ENCODE results near the gene CD81. TPM values are rescaled to one million over a fixed set of nuclear protein-coding genes. Genes with fewer than 3 reads are reported as not detected.

Gene CD81
- total RNA-seq, 2 donors from 2014 or later, result 498 to 842 TPM

DNA sequence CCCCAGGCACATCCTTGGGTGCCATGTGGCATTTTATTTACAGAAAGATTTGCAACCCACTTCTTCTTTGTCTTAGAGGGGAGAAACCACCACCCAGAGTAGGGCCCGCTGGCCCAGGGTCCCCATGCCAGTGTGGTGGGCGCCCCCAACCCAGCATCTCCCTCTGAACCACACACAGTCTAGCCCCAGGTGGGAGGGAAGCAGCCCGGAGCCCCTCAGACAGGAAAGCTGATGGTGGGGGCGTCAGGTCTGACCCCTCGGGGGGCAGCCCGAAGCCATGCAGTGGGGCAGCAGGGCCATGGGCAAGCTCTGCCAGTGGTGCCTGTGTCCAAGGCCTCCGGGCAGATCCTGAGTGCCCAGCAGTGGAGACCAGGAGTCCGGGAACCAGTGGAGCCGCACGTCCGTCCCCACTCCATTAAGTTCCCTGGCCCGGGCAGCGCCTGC is 55.5 kb downstream of the CD81 start:
- no peak overlapping the region for H3K4me3 ChIP-seq
- no peak for DNase-seq (ENCODE audit: low spot score)
- TF ChIP-seq CTCF (IDR thresholded peaks at IDR 0.05), result no peak
- H3K36me3 ChIP-seq, result no peaks in the 10 kb centered on the region
- no peaks in the 10 kb centered on the region for H3K4me1 ChIP-seq (ENCODE audit: control insufficient read depth in 1 of 2, low read depth in 2 of 2)
- H3K27ac ChIP-seq, result no peak overlapping the region
- no peaks in the 10 kb centered on the region for H3K9me3 ChIP-seq
- no peaks in the 10 kb centered on the region for H3K27me3 ChIP-seq (replicated peaks; ENCODE audit: insufficient read depth)
- ATAC-seq (ENCODE audit: insufficient number of reproducible peaks, low FRiP score, low read depth), result no peak

DNA sequence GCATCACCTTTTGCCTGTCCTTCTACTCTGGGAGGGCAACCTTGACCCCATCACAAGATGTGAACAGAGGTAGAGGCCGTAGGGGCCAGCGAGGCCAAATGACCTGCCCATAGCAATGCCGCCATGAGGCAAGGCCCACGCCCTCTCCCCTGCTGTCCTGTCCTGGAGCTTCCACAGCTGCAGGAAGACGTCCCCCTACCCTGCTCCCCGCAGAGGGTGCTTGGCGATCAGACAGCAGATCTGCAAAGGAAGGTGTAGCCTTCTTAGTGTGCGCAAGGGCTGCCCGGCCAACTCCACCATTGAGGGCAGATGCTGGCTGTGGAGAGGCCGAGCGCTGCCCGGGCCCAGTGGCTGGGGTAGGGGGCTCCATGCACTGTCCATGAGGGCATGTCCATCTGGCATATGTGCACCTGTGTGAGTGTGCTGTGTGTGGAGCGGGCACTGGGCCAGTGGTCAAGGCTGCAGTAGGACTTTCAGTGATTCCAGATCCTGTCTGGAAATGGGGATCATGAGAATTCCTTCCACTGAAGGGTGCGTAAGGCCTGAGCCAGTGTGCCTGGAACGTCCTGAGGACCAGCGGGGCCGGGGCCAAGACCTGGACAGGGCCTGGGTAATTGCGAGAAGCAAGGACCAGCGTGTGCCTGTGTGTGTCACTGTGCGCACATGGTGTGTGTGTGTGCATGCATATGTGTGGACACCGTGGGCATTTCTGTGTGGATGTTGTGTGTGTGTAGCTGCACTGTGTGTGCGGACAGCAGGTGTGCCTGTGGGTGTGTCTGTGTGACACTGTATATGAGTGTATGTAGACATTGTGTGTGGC is 56.2 kb downstream of the CD81 start:
- no peak overlapping the region for H3K27ac ChIP-seq
- DNase-seq (ENCODE audit: low spot score) (no peak), ATAC-seq (ENCODE audit: insufficient number of reproducible peaks, low FRiP score, low read depth) (no peak)
- H3K36me3 ChIP-seq, result no peaks in the 10 kb centered on the region
- no peaks in the 10 kb centered on the region for H3K4me1 ChIP-seq (ENCODE audit: control insufficient read depth in 1 of 2, low read depth in 2 of 2)
- TF ChIP-seq CTCF (IDR thresholded peaks at IDR 0.05), result no peak
- no peak overlapping the region for H3K4me3 ChIP-seq
- H3K27me3 ChIP-seq (replicated peaks; ENCODE audit: insufficient read depth), result no peaks in the 10 kb centered on the region
- H3K9me3 ChIP-seq, result no peaks in the 10 kb centered on the region

- ATAC-seq (ENCODE audit: insufficient number of reproducible peaks, low FRiP score, low read depth), result no peak
- no peaks in the 10 kb centered on the region for H3K4me1 ChIP-seq (ENCODE audit: control insufficient read depth in 1 of 2, low read depth in 2 of 2)
- H3K9me3 ChIP-seq, result no peaks in the 10 kb centered on the region
- H3K36me3 ChIP-seq, result no peaks in the 10 kb centered on the region
- no peak for TF ChIP-seq CTCF (IDR thresholded peaks at IDR 0.05)
- no peak for DNase-seq (ENCODE audit: low spot score)
- H3K4me3 ChIP-seq, result no peak overlapping the region
- no peaks in the 10 kb centered on the region for H3K27me3 ChIP-seq (replicated peaks; ENCODE audit: insufficient read depth)
- no peak overlapping the region for H3K27ac ChIP-seq
Measured at GRCh38 chr11:2434008-2434407, 56.9 kb downstream of the CD81 start.

GRCh38 chr11:2434506-2435255 is 57.6 kb downstream of the CD81 start:
- Histone ChIP-seq H3K4me3 (no peak overlapping the region), H3K4me1 (ENCODE audit: control insufficient read depth in 1 of 2, low read depth in 2 of 2) (no peaks in the 10 kb centered on the region), H3K36me3 (no peaks in the 10 kb centered on the region), H3K27me3 (replicated peaks; ENCODE audit: insufficient read depth) (no peaks in the 10 kb centered on the region), H3K9me3 (no peaks in the 10 kb centered on the region), H3K27ac (no peak overlapping the region)
- DNase-seq (ENCODE audit: low spot score) (no peak), ATAC-seq (ENCODE audit: insufficient number of reproducible peaks, low FRiP score, low read depth) (no peak)
- TF ChIP-seq CTCF (IDR thresholded peaks at IDR 0.05), result no peak

- H3K9me3 ChIP-seq, result no peaks in the 10 kb centered on the region
- DNase-seq (ENCODE audit: low spot score) (no peak), ATAC-seq (ENCODE audit: insufficient number of reproducible peaks, low FRiP score, low read depth) (no peak)
- H3K4me1 ChIP-seq (ENCODE audit: control insufficient read depth in 1 of 2, low read depth in 2 of 2), result no peaks in the 10 kb centered on the region
- H3K27ac ChIP-seq, result no peak overlapping the region
- H3K36me3 ChIP-seq, result no peaks in the 10 kb centered on the region
- H3K27me3 ChIP-seq (replicated peaks; ENCODE audit: insufficient read depth), result no peaks in the 10 kb centered on the region
- H3K4me3 ChIP-seq, result no peak overlapping the region
- TF ChIP-seq CTCF (IDR thresholded peaks at IDR 0.05), result no peak
Measured at GRCh38 chr11:2435288-2436012, 58.3 kb downstream of the CD81 start.

Measured in thoracic aorta (tissue), 2 donors.